HG03045 (cell line): ENCODE measurements around the gene RERE.
"Not testable (repeated sequence)": the region's sequence is repeated elsewhere in the genome, so short reads cannot be mapped to it uniquely, and the experiment has no call there.

ENCODE experiments used
- ATAC-seq: cut with Tn5 transposase; IDR thresholded peaks from one replicate; pipeline ENCODE4 v1.9.1; 2021; ENCODE audit warnings: mild to moderate bottlenecking, moderate library complexity; ENCODE audit not compliant: unreplicated experiment

The RERE gene

GRCh38 chr1:8464377-8464776 is 353.1 kb downstream of the RERE start:
- ATAC-seq = no peak

- no peak for ATAC-seq
Observed at GRCh38 chr1:8463144-8463927, 354.1 kb downstream of the RERE start.

- no peak for ATAC-seq
Observed at GRCh38 chr1:8462371-8462892, 355.0 kb downstream of the RERE start.

- no peak for ATAC-seq
Observed at GRCh38 chr1:8461351-8462110, 355.9 kb downstream of the RERE start.

GRCh38 chr1:8460784-8461183 is 356.7 kb downstream of the RERE start:
- ATAC-seq = no peak

- no peak for ATAC-seq
Observed at GRCh38 chr1:8460132-8460544, 357.3 kb downstream of the RERE start.

GRCh38 chr1:8458607-8459006 is 358.8 kb downstream of the RERE start:
- ATAC-seq = no peak

GRCh38 chr1:8457760-8458381 is 359.6 kb downstream of the RERE start:
- ATAC-seq = no peak

GRCh38 chr1:8456991-8457390 is 360.4 kb downstream of the RERE start:
- ATAC-seq = no peak

GRCh38 chr1:8456308-8456912 is 361.0 kb downstream of the RERE start:
- ATAC-seq = no peak

- no peak for ATAC-seq
Observed at GRCh38 chr1:8455700-8456307, 361.6 kb downstream of the RERE start.

GRCh38 chr1:8450312-8450711 is 367.1 kb downstream of the RERE start:
- ATAC-seq = no peak

GRCh38 chr1:8448911-8449661 is 368.4 kb downstream of the RERE start:
- no peak for ATAC-seq

GRCh38 chr1:8448505-8448904 is 368.9 kb downstream of the RERE start:
- ATAC-seq = not testable (repeated sequence)

GRCh38 chr1:8447616-8448150 is 369.8 kb downstream of the RERE start:
- ATAC-seq = no peak

- not testable (repeated sequence) for ATAC-seq
Observed at GRCh38 chr1:8446119-8446518, 371.3 kb downstream of the RERE start.

GRCh38 chr1:8443558-8444194 is 373.8 kb downstream of the RERE start:
- ATAC-seq = no peak

- no peak for ATAC-seq
Observed at GRCh38 chr1:8441426-8441825, 376.0 kb downstream of the RERE start.

GRCh38 chr1:8439015-8439702 is 378.3 kb downstream of the RERE start:
- no peak for ATAC-seq
